Motor neuron (in vitro differentiated cells): Measurements from ENCODE around the gene FNDC1. TPM values are rescaled to one million over a fixed set of nuclear protein-coding genes. Genes with fewer than 3 reads are reported as not detected.

Source experiments
- ATAC-seq, 8 experiments: fragments of 200-7000 bp; cut with Tn5 transposase; replicated peaks in 6 of 8; 2 replicates each; pipeline ENCODE4 v1.8.0; 2021; ENCODE audit warnings: mild to moderate bottlenecking in 8 of 8, moderate library complexity in 8 of 8
- H3K27ac ChIP-seq, 2 donors: fragments of 250-450 bp; sonication (Bioruptor Pico); 2 replicates each; pipeline ENCODE4 v1.9.0; 2021; ENCODE audit warnings: antibody characterized with exemption in 2 of 2, mild to moderate bottlenecking in 2 of 2, moderate library complexity in 1 of 2
- H3K4me1 ChIP-seq, 2 donors: fragments of 250-450 bp; sonication (Bioruptor Pico); replicated peaks in 1 of 2; 2 replicates each; pipeline ENCODE4 v1.6.1; 2021; ENCODE audit warnings: antibody characterized with exemption in 2 of 2, mild to moderate bottlenecking in 2 of 2, moderate library complexity in 1 of 2
- H3K4me3 ChIP-seq, 5 donors: fragments of 250-450 bp; sonication (Bioruptor Pico); 2 replicates each; pipeline ENCODE4 v1.9.0; 2021; ENCODE audit warnings: antibody characterized with exemption in 5 of 5, mild to moderate bottlenecking in 5 of 5, moderate library complexity in 4 of 5
- WGBS, 10 experiments: fragments of 450-650 bp; shearing (Covaris generic); methylation state at CpG; one replicate each; pipeline ENCODE4 v1.0.0; 2022; 5-methylcytosine and 5-hydroxymethylcytosine counted together
- in situ Hi-C, 9 experiments: fragments of 400-800 bp; cut with MboI; loops; one replicate each; pipeline ENCODE4 v1.15.0; 2021; ENCODE audit warnings: low sequenced_read_pairs in 9 of 9, low pct_unique_long_range_greater_than_20kb in 2 of 9; ENCODE audit not compliant: unreplicated experiment in 9 of 9
- total RNA-seq, 8 experiments: library from RNA; unstranded; fragments of 300-600 nt; gene quantifications; 2 replicates each; pipeline versions ENCODE4 v1.2.3 to v1.2.4, GENCODE V29; 2022

Gene FNDC1
- total RNA-seq, 8 experiments from 2014 or later, result 0.05 to 50.8 (median 0.42) TPM

DNA sequence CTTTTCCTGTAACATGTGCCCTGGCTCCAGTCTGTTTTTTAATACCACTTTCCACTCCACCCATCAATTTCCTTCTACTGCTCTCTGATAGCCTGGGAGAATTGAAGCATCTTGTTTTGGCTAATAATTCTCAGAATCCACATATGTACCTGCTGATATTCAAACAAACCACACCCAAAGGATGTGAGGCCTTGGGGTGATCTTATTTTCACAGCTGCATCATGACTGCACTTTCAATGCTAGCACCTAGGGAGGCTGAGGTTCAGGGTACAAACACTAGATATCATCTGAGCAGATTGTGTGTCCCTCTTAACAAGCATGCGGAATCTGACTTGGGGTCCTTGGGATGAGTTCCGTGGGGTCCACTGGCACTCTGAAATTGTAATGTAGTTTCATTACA, 12.7 kb downstream of the FNDC1 start:
- peak in 1 of 8 experiments; percentile 50 for ATAC-seq
- Histone ChIP-seq H3K4me3 (no peak overlapping the region), H3K27ac (no peak overlapping the region), H3K4me1 (no peaks in the 10 kb centered on the region)
- 83 to 100% (median 92%) methylated on average over 1 to 2 of the region's 2 CpGs; no CpG with 5 or more reads in 6 of the 10 experiments for WGBS, 10 experiments
- in situ Hi-C loops, result loop anchor here in 3 of 9 experiments (25.0 kb wide), 3 partner anchors 280 to 480 kb away; no protein-coding TSS in a partner anchor

- no peaks in the 10 kb centered on the region for H3K4me1 ChIP-seq
- peak in 1 of 8 experiments; percentile 44 for ATAC-seq
- H3K27ac ChIP-seq, result no peak overlapping the region
- no peak overlapping the region for H3K4me3 ChIP-seq
- WGBS, 10 experiments, result 0 to 100% (median 60%) methylated on average over 1 of the region's 1 CpG; no CpG with 5 or more reads in 5 of the 10 experiments
- in situ Hi-C loops, result loop anchor here in 3 of 9 experiments (25.0 kb wide), 3 partner anchors 278 to 478 kb away; no protein-coding TSS in a partner anchor
Measured at GRCh38 chr6:159184559-159184958, 15.4 kb downstream of the FNDC1 start.

DNA sequence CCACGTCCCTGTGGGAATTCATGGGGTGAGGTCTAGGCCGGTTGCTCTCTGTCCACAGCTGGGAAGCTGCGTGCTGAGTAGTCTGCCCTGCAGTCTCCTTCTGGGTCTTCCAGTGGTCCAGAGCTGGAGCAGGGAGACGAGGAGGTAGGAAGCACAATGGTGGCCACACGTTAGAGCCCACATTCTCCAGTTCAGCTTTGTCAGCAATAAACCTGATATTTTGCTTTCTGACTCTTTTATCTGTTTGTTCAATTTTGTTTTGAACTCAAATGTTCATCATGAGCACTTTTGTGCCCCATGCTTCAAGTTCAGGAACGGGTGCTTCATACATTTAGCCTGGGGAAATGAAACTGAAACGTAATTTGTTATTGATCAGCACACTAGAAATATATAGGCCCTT, 21.3 kb downstream of the FNDC1 start:
- Histone ChIP-seq H3K27ac (no peak overlapping the region), H3K4me3 (no peak overlapping the region), H3K4me1 (no peaks in the 10 kb centered on the region)
- in situ Hi-C loops, result loop anchor here in 3 of 9 experiments (25.0 kb wide), 3 partner anchors 272 to 472 kb away; no protein-coding TSS in a partner anchor
- WGBS, 10 experiments, result 0 to 100% (median 68%) methylated on average over 1 to 7 of the region's 7 CpGs; no CpG with 5 or more reads in 1 of the 10 experiments
- no peak for ATAC-seq

- Histone ChIP-seq H3K4me1 (no peaks in the 10 kb centered on the region), H3K27ac (no peak overlapping the region), H3K4me3 (no peak overlapping the region)
- ATAC-seq, result peak in 3 of 8 experiments; percentile 18 to 47 (median 23)
- in situ Hi-C loops, result loop anchor here in 3 of 9 experiments (25.0 kb wide), 3 partner anchors 268 to 468 kb away; no protein-coding TSS in a partner anchor
- WGBS, 10 experiments, result 40 to 86% (median 48%) methylated on average over 1 to 2 of the region's 2 CpGs; no CpG with 5 or more reads in 1 of the 10 experiments
Measured at GRCh38 chr6:159193923-159194322, 24.7 kb downstream of the FNDC1 start.

GRCh38 chr6:159194421-159194820, 25.2 kb downstream of the FNDC1 start:
- in situ Hi-C loops, result loop anchor here in 3 of 9 experiments (25.0 kb wide), 3 partner anchors 268 to 468 kb away; no protein-coding TSS in a partner anchor
- ATAC-seq, result no peak
- 70 to 92% (median 86%) methylated on average over 2 to 4 of the region's 4 CpGs; no CpG with 5 or more reads in 1 of the 10 experiments for WGBS, 10 experiments

DNA sequence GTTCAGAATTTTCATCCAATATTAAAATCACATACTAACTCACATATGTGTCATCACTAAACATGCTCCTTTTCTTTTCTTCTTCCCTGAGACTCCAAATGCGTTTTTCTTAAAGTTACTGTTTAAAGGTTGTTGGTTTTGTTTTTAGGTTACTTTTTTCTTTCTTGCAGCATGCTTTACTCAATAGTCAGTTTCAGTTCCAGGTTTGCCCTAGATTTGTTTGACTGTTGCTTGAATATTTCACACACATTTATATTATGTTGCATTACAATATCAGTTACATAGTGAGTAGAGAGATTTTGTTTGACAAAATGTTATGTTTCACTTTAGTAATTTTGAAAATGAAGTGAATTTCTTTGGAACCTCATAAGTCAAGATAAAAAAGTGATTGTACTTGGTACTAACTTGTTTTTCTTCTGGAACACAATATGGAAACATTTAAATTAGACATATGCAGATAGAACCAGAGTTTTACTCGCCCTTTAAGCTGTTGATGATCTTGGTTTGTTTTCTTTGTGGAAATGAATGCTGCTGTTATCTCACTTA, 27.3 kb downstream of the FNDC1 start:
- Histone ChIP-seq H3K4me3 (no peak overlapping the region), H3K27ac (no peak overlapping the region), H3K4me1 (no peaks in the 10 kb centered on the region)
- 31 to 85% (median 63%) methylated on average over 1 to 2 of the region's 2 CpGs for whole genome bisulfite sequencing, 10 experiments
- ATAC-seq, result peak in 1 of 8 experiments; percentile 38
- in situ Hi-C loops, result loop anchor here in 3 of 9 experiments (25.0 kb wide), 3 partner anchors 266 to 466 kb away; no protein-coding TSS in a partner anchor

More at GRCh38 chr6:159194421-159194820, 25.2 kb downstream of the FNDC1 start:
- no peak overlapping the region for H3K4me3 ChIP-seq
- no peaks in the 10 kb centered on the region for H3K4me1 ChIP-seq
- H3K27ac ChIP-seq, result no peak overlapping the region

DNA sequence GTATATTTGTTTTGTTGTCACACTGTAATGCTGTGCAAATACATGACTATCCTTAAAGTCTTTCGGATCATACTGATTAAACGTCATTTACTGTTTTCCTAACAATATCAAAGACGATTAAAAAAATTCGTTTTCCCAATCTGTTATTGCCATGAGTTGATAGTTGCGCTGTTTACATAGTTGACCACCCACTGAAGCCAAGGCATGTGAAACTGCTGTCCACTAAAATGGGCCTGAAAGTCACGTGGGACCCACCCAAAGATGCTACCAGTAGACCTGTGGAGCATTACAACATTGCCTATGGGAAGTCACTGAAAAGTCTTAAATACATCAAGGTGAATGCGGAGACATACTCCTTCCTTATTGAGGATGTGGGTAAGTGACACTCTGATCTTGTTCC, 28.1 kb downstream of the FNDC1 start:
- no peak overlapping the region for H3K4me3 ChIP-seq
- H3K27ac ChIP-seq, result no peak overlapping the region
- in situ Hi-C loops, result loop anchor here in 3 of 9 experiments (25.0 kb wide), 3 partner anchors 265 to 465 kb away; no protein-coding TSS in a partner anchor
- whole genome bisulfite sequencing, 10 experiments, result 61 to 100% (median 69%) methylated on average over 2 to 7 of the region's 7 CpGs
- H3K4me1 ChIP-seq, result no peaks in the 10 kb centered on the region
- no peak for ATAC-seq

- ATAC-seq, result no peak
- no peak overlapping the region for H3K4me3 ChIP-seq
- 0 to 64% (median 43%) methylated on average over 1 of the region's 1 CpG; no CpG with 5 or more reads in 3 of the 10 experiments for WGBS, 10 experiments
- in situ Hi-C loops, result loop anchor here in 1 of 9 experiments (25.0 kb wide), 1 partner anchor 411 kb away; no protein-coding TSS in a partner anchor
- no peaks in the 10 kb centered on the region for H3K4me1 ChIP-seq
- no peak overlapping the region for H3K27ac ChIP-seq
Measured at GRCh38 chr6:159201336-159201735, 32.1 kb downstream of the FNDC1 start.

DNA sequence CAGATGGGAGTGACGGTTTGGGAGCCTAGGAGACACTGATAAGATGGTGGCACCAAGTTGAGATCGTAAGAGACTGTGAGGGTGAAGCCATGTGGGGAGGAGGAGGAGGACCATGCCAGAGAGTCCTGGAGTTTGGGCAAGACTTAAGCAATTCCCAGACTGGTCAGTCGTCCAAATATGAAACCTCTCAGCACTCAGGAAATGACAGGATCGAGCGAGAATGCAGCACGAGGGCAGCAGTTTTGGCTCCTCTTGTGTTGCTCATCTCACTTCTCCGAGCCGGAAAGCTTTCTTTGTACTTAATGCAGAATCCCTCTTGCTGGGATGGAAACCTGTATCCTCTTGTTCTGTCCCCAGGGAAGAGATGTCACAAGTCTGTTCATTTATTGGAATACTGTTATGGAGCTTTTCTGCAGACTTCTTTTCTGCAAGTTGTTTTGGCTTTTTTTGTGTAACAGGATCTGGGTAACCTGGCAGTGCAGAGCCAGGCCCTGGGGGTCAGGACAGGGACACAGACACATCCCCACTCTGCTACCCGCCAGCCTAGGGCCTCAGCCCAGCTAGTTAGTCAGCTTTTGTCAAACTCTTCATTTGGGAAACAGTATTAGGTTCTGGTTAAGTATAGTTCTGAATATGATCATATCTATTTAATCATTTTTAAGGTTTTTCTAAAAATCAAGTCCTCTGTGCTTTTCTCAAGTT, 34.3 kb downstream of the FNDC1 start:
- Histone ChIP-seq H3K27ac (no peak overlapping the region), H3K4me3 (no peak overlapping the region), H3K4me1 (no peaks in the 10 kb centered on the region)
- peak in 2 of 8 experiments; percentile 29 to 80 for ATAC-seq
- in situ Hi-C loops, result loop anchor here in 1 of 9 experiments (25.0 kb wide), 1 partner anchor 409 kb away; no protein-coding TSS in a partner anchor
- WGBS, 10 experiments, result 17 to 87% (median 60%) methylated on average over 1 to 7 of the region's 9 CpGs; no CpG with 5 or more reads in 1 of the 10 experiments

GRCh38 chr6:159204605-159205004, 35.4 kb downstream of the FNDC1 start:
- ATAC-seq, result no peak
- Histone ChIP-seq H3K4me1 (no peaks in the 10 kb centered on the region), H3K4me3 (no peak overlapping the region), H3K27ac (no peak overlapping the region)
- 82 to 100% (median 100%) methylated on average over 1 to 2 of the region's 3 CpGs; no CpG with 5 or more reads in 7 of the 10 experiments for WGBS, 10 experiments
- in situ Hi-C loops, result loop anchor here in 1 of 9 experiments (25.0 kb wide), 1 partner anchor 408 kb away; no protein-coding TSS in a partner anchor

- WGBS, 10 experiments, result 5 to 94% (median 68%) methylated on average over 3 to 4 of the region's 4 CpGs; no CpG with 5 or more reads in 3 of the 10 experiments
Measured at GRCh38 chr6:159212028-159212427, 42.8 kb downstream of the FNDC1 start.

GRCh38 chr6:159212525-159213280, 43.5 kb downstream of the FNDC1 start:
- in situ Hi-C loops, result loop anchor here in 1 of 9 experiments (25.0 kb wide), 1 partner anchor 400 kb away; no protein-coding TSS in a partner anchor

More at GRCh38 chr6:159212028-159212427, 42.8 kb downstream of the FNDC1 start:
- H3K4me3 ChIP-seq, result no peak overlapping the region
- H3K27ac ChIP-seq, result no peak overlapping the region
- peaks cover 0 to 8% of the 10 kb centered on the region in 2 donors for H3K4me1 ChIP-seq
- in situ Hi-C loops, result loop anchor here in 1 of 9 experiments (25.0 kb wide), 1 partner anchor 400 kb away; no protein-coding TSS in a partner anchor
- no peak for ATAC-seq

More at GRCh38 chr6:159212525-159213280, 43.5 kb downstream of the FNDC1 start:
- peak in 2 of 8 experiments; percentile 26 to 69 for ATAC-seq
- Histone ChIP-seq H3K27ac (no peak overlapping the region), H3K4me1 (peaks cover 0 to 8% of the 10 kb centered on the region in 2 donors), H3K4me3 (no peak overlapping the region)
- 38 to 83% (median 64%) methylated on average over 1 to 4 of the region's 5 CpGs; no CpG with 5 or more reads in 3 of the 10 experiments for WGBS, 10 experiments
